ENCODE data around the gene PDE2A. TPM values are rescaled to one million over a fixed set of nuclear protein-coding genes. Genes with fewer than 3 reads are reported as not detected.

The PDE2A gene
- total RNA-seq, 4 donors from 2014 or later, result 13.8 to 185 (median 94.2) TPM

GRCh38 chr11:72675221-72675620 is 999 bp upstream of the PDE2A start:
- Histone ChIP-seq H3K4me1 (no peaks in the 10 kb centered on the region), H3K27me3 (peaks cover 0 to 28% of the 10 kb centered on the region in 2 donors), H3K27ac (no peak overlapping the region), H3K36me3 (no peaks in the 10 kb centered on the region), H3K9me3 (no peaks in the 10 kb centered on the region), H3K4me3 (no peak overlapping the region)
- no peak for DNase-seq
- no peak for TF ChIP-seq POLR2A (IDR thresholded peaks at IDR 0.05)
- no peak for TF ChIP-seq CTCF (IDR thresholded peaks at IDR 0.05)
- intact Hi-C loops (cut with DNase I; ENCODE audit: low total_unique reads), result no loop called here

DNA sequence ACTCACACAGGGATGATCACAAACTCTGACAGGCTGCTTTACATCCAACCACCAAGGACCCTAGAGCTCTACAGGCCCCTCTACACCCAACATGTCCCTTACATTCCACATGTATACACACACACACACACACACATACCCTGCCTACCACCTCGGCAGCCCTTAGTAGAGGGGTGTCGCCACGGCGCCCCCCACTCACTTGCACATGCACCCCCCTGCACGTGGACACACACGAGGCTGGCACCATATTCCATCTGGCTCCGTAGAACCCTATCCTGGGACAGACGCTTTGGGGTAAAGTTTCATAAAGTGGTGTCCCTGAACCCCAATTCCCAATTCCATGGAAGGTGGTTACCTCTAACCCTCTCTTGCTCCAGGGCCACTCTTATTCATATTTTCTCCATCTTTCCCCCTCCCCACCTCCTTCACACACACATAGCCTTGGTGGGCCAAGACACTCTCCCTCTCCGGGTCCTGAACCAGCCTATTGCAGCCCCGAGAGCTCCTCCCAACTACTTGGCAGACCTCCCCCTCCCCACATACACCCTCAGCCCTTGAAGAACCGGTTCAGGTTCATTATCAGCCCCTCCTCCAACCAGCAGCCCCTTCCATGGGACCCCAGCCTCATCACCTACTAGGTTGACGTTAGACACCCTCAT is 809 bp downstream of the PDE2A start:
- TF ChIP-seq CTCF (IDR thresholded peaks at IDR 0.05), result no peak
- TF ChIP-seq POLR2A (IDR thresholded peaks at IDR 0.05), result no peak
- no peak overlapping the region for H3K27ac ChIP-seq
- no peak overlapping the region for H3K4me3 ChIP-seq
- H3K27me3 ChIP-seq, result peaks cover 0 to 28% of the 10 kb centered on the region in 2 donors
- intact Hi-C loops (cut with DNase I; ENCODE audit: low total_unique reads), result no loop called here
- no peaks in the 10 kb centered on the region for H3K4me1 ChIP-seq
- DNase-seq, result no peak
- no peaks in the 10 kb centered on the region for H3K36me3 ChIP-seq
- H3K9me3 ChIP-seq, result no peaks in the 10 kb centered on the region

- Histone ChIP-seq H3K9me3 (no peaks in the 10 kb centered on the region), H3K27ac (no peak overlapping the region), H3K4me1 (no peaks in the 10 kb centered on the region), H3K27me3 (peaks cover 0 to 21% of the 10 kb centered on the region in 2 donors), H3K36me3 (no peaks in the 10 kb centered on the region), H3K4me3 (no peak overlapping the region)
- TF ChIP-seq POLR2A (IDR thresholded peaks at IDR 0.05), result no peak
- no peak for TF ChIP-seq CTCF (IDR thresholded peaks at IDR 0.05)
- intact Hi-C loops (cut with DNase I; ENCODE audit: low total_unique reads), result no loop called here
- DNase-seq, result no peak
Measured at GRCh38 chr11:72672597-72673238, 1.5 kb downstream of the PDE2A start.

DNA sequence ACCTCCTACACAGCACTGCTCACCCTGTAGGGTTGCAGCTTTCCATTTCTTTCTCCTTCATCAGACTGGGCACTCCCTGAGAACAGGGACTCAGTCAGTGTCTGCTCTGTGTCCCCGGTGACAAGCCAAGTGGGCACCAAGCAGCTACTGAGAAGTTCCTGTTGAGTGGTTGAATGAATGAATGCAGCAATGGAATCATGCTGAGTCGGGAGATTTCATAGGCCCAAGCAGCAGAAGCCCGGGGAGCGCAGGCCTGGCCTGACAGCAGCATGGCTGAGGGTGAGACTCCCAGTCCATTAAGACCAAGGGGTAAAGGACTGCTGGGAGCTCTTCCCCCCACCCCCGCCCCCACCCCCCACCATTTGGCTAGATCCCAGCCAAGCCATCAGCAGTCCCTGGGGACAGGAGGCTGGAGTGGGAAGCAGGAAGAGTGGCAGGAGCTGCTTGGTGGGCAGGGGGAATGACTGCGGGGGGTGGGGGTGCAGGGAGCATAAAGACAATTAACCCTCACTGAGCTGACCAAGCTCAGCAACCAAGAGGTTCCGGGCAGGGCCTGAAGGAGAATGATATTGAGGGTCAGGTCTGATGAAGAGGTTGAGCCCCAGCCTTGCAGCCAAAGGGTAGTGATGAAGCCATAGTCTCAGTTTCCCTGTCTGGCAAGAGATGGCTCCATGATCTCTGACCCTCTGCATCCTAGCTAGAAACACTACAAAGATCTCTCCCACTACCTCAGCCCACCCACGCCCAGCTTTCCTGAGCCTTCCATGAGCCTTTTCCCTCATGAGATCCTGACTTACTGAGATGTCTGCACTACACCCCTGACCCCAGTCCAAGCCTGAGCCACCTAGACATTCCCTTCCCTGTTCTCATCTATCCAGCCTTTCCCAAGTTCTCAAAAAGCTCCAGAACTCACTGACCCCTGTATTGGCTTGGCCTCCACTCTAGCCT is 2.8 kb downstream of the PDE2A start:
- Histone ChIP-seq H3K27me3 (peaks cover 0 to 13% of the 10 kb centered on the region in 2 donors), H3K27ac (no peak overlapping the region), H3K4me1 (no peaks in the 10 kb centered on the region), H3K36me3 (no peaks in the 10 kb centered on the region), H3K4me3 (no peak overlapping the region), H3K9me3 (no peaks in the 10 kb centered on the region)
- intact Hi-C loops (cut with DNase I; ENCODE audit: low total_unique reads), result no loop called here
- DNase-seq, result no peak
- TF ChIP-seq POLR2A (IDR thresholded peaks at IDR 0.05) (no peak), CTCF (IDR thresholded peaks at IDR 0.05) (no peak)

All from uterus (tissue), 4 donors.